Upper lobe of right lung (tissue), 1 donor: ENCODE measurements around the gene SCO2. TPM values are rescaled to one million over a fixed set of nuclear protein-coding genes. Genes with fewer than 3 reads are reported as not detected.

Experiments
- ATAC-seq: fragments of 200-7000 bp; cut with Tn5 transposase; one replicate; pipeline ENCODE4 v1.9.1; 2020; ENCODE audit warnings: mild to moderate bottlenecking, moderate library complexity
- DNase-seq: peaks from one replicate; pipeline ENCODE4 v3.0.0-alpha.2; 2020
- H3K27ac ChIP-seq: fragments of 200-600 bp; one replicate; pipeline ENCODE4 v1.8.0; 2022
- H3K27me3 ChIP-seq: fragments of 200-600 bp; one replicate; pipeline ENCODE4 v1.8.0; 2022; ENCODE audit warnings: mild to moderate bottlenecking
- H3K36me3 ChIP-seq: fragments of 200-600 bp; one replicate; pipeline ENCODE4 v1.8.0; 2022
- H3K4me1 ChIP-seq: fragments of 200-600 bp; one replicate; pipeline ENCODE4 v1.8.0; 2022
- H3K4me3 ChIP-seq: fragments of 200-600 bp; one replicate; pipeline ENCODE4 v1.8.0; 2022; ENCODE audit warnings: mild to moderate bottlenecking
- H3K9me3 ChIP-seq: fragments of 200-600 bp; one replicate; pipeline ENCODE4 v1.8.0; 2022
- intact Hi-C: fragments of 100-400 bp; cut with DNase I; formaldehyde crosslinking; loops from one replicate; pipeline ENCODE4 v1.11.0; 2022
- total RNA-seq: library from RNA; stranded (reverse); fragmentation: NEBNext Ultra II Directional; extraction: Animal tissue kit (Norgen Biotek cat#: 25700); gene quantifications from one replicate; pipeline ENCODE4 v1.2.1, GENCODE V29; 2021
- TF ChIP-seq, protein P1 (sequence below): fragments of 200-600 bp; IDR thresholded peaks from one replicate; pipeline ENCODE4 v1.8.0; 2022; ENCODE audit warnings: antibody characterized with exemption
- donor health status: DM: no; HTN: yes; CAD: no; lungs with severe emphysema.

SCO2 gene
- total RNA-seq, 1 donor from 2014 or later, result 3.1 TPM

GRCh38 chr22:50553310-50553709 lies 27.9 kb upstream of the SCO2 start:
- Histone ChIP-seq H3K9me3 (no peaks in the 10 kb centered on the region), H3K4me1 (peaks cover 8% of the 10 kb centered on the region), H3K27me3 (peaks cover 10% of the 10 kb centered on the region), H3K27ac (no peak overlapping the region), H3K36me3 (no peaks in the 10 kb centered on the region), H3K4me3 (no peak overlapping the region)
- ATAC-seq, result no peak
- TF ChIP-seq, protein P1, sequence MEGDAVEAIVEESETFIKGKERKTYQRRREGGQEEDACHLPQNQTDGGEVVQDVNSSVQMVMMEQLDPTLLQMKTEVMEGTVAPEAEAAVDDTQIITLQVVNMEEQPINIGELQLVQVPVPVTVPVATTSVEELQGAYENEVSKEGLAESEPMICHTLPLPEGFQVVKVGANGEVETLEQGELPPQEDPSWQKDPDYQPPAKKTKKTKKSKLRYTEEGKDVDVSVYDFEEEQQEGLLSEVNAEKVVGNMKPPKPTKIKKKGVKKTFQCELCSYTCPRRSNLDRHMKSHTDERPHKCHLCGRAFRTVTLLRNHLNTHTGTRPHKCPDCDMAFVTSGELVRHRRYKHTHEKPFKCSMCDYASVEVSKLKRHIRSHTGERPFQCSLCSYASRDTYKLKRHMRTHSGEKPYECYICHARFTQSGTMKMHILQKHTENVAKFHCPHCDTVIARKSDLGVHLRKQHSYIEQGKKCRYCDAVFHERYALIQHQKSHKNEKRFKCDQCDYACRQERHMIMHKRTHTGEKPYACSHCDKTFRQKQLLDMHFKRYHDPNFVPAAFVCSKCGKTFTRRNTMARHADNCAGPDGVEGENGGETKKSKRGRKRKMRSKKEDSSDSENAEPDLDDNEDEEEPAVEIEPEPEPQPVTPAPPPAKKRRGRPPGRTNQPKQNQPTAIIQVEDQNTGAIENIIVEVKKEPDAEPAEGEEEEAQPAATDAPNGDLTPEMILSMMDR, result no peak
- intact Hi-C loops, result no loop called here
- no peak for DNase-seq

DNA sequence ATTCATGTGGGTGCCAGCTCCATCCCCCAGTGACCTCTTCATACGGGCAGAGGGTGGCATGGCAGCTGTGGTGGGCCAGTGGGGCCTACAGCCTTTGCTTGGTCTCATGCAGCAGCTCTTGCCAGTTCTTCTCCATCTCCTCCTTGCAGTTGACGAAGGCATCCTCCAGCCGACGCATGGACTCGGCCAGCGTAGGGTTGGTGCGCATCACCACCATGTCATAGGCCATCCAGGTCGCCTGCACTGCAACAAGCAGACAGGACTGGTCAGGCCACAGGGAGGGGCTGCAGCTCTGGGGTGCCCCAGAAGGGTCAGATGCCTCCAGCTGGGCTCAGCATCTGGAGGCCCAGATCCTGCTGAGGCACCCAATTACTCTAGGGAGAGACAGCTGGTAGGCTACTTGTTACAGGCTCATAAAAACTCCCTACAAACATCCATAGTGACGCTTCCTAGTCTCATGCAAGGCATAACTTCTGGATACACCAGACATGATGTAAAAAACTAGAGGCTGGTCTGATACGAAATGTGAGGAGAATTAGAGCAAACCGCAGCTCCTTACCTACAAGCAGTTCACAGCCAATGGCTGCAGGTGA lies 25.9 kb upstream of the SCO2 start:
- intact Hi-C loops, result no loop called here
- ATAC-seq, result no peak
- Histone ChIP-seq H3K9me3 (no peaks in the 10 kb centered on the region), H3K27me3 (peaks cover 23% of the 10 kb centered on the region), H3K36me3 (no peaks in the 10 kb centered on the region), H3K4me1 (peaks cover 11% of the 10 kb centered on the region), H3K4me3 (no peak overlapping the region), H3K27ac (no peak overlapping the region)
- DNase-seq, result peak; percentile 58
- TF ChIP-seq, protein P1, result no peak

GRCh38 chr22:50550395-50550794 lies 25.0 kb upstream of the SCO2 start:
- H3K27me3 ChIP-seq, result peaks cover 29% of the 10 kb centered on the region
- no peak overlapping the region for H3K27ac ChIP-seq
- H3K4me1 ChIP-seq, result peaks cover 11% of the 10 kb centered on the region
- DNase-seq (no peak), ATAC-seq (no peak)
- intact Hi-C loops, result no loop called here
- H3K9me3 ChIP-seq, result no peaks in the 10 kb centered on the region
- H3K36me3 ChIP-seq, result no peaks in the 10 kb centered on the region
- no peak overlapping the region for H3K4me3 ChIP-seq
- TF ChIP-seq, protein P1, result no peak

DNA sequence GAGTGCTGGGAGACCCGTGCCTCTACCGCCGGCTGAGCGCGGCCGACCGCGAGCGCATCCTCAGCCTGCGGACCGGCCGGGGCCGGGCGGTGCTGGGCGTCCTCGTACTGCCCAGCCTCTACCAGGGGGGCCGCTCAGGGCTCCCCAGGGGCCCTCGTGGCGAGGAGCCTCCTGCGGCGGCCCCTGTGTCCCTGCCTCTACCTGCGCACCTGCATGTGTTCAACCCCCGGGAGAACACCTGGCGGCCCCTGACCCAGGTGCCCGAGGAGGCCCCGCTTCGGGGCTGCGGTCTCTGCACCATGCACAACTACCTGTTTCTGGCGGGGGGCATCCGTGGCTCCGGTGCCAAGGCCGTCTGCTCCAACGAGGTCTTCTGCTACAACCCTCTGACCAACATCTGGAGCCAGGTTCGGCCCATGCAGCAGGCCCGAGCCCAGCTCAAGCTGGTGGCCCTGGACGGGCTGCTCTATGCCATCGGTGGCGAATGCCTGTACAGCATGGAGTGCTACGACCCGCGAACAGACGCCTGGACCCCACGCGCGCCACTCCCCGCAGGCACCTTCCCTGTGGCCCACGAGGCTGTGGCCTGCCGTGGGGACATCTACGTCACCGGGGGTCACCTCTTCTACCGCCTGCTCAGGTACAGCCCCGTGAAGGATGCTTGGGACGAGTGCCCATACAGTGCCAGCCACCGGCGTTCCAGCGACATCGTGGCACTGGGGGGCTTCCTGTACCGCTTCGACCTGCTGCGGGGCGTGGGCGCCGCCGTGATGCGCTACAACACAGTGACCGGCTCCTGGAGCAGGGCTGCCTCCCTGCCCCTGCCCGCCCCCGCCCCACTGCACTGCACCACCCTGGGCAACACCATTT lies 23.8 kb upstream of the SCO2 start:
- Histone ChIP-seq H3K9me3 (no peaks in the 10 kb centered on the region), H3K27me3 (peaks cover 29% of the 10 kb centered on the region), H3K27ac (peak overlapping the region; percentile 36), H3K4me3 (peak overlapping the region; percentile 40), H3K4me1 (peaks cover 21% of the 10 kb centered on the region), H3K36me3 (no peaks in the 10 kb centered on the region)
- no peak for DNase-seq
- TF ChIP-seq, protein P1, result no peak
- ATAC-seq, result no peak
- intact Hi-C loops, result no loop called here

GRCh38 chr22:50548040-50548920 lies 22.9 kb upstream of the SCO2 start:
- Histone ChIP-seq H3K4me1 (peaks cover 21% of the 10 kb centered on the region), H3K9me3 (no peaks in the 10 kb centered on the region), H3K27me3 (peaks cover 29% of the 10 kb centered on the region), H3K4me3 (peak overlapping the region; percentile 40), H3K36me3 (no peaks in the 10 kb centered on the region), H3K27ac (peak overlapping the region; percentile 36)
- ATAC-seq (no peak), DNase-seq (peak; percentile 69)
- intact Hi-C loops, result no loop called here
- TF ChIP-seq, protein P1, result no peak
